IMR-90 (cell line): ENCODE measurements around the gene TRIM37. TPM values are rescaled to one million over a fixed set of nuclear protein-coding genes. Genes with fewer than 3 reads are reported as not detected.

ENCODE experiments used
- ATAC-seq: fragments of 200-7000 bp; cut with Tn5 transposase; 2 replicates; pipeline ENCODE4 v1.9.1; 2020; ENCODE audit warnings: low read depth, mild to moderate bottlenecking, moderate library complexity
- BruUV-seq: library from RNA; stranded (reverse); fragments of 400-500 nt; replicated peaks from 2 replicates; lab custom pipeline; 2021; lab: Mats Ljungman, UMichigan
- CTCF ChIA-PET: fragments of 300-600 bp; formaldehyde crosslinking; extraction: SDS; loops from one replicate; lab custom pipeline; 2021; ENCODE audit warnings: antibody characterized with exemption; lab: Yijun Ruan, JAX
- POLR2A ChIA-PET: fragments of 300-600 bp; sonication (Branson Sonifier 250); formaldehyde crosslinking; loops from one replicate; lab custom pipeline; 2022; ENCODE audit warnings: antibody characterized with exemption; ENCODE audit not compliant: unreplicated experiment; lab: Charles Lee
- DNase-seq: peaks from one replicate; pipeline ENCODE4 v3.0.0; 2013
- H2AFZ ChIP-seq: replicated peaks from 2 replicates; pipeline ENCODE3; 2013; ENCODE audit warnings: low read length, mild to moderate bottlenecking; ENCODE audit not compliant: poor library complexity
- H2AK5ac ChIP-seq: 2 replicates; pipeline ENCODE4 v1.6.1; 2013; ENCODE audit warnings: low read depth, low read length, inconsistent platforms
- H2AK9ac ChIP-seq: replicated peaks from 2 replicates; pipeline ENCODE3; 2013; ENCODE audit warnings: mild to moderate bottlenecking, low read depth, low read length, moderate library complexity; ENCODE audit not compliant: poor library complexity
- H2BK120ac ChIP-seq: 2 replicates; pipeline ENCODE4 v1.6.1; 2013; ENCODE audit warnings: low read depth, low read length, inconsistent platforms
- H2BK15ac ChIP-seq: 3 replicates; pipeline ENCODE4 v1.6.1; 2013; ENCODE audit warnings: low read depth, low read length, inconsistent platforms
- H2BK20ac ChIP-seq: 2 replicates; pipeline ENCODE4 v1.6.1; 2013; ENCODE audit warnings: low read depth, mild to moderate bottlenecking, inconsistent platforms, low read length, moderate library complexity
- H2BK5ac ChIP-seq: 2 replicates; pipeline ENCODE4 v1.6.1; 2013; ENCODE audit warnings: mild to moderate bottlenecking, low read depth, low read length, inconsistent platforms; ENCODE audit not compliant: poor library complexity, severe bottlenecking
- H3K14ac ChIP-seq: replicated peaks from 2 replicates; pipeline ENCODE4 v1.6.1; 2013; ENCODE audit warnings: low read depth, low read length, inconsistent platforms
- H3K18ac ChIP-seq: 2 replicates; pipeline ENCODE4 v1.6.1; 2013; ENCODE audit warnings: low read depth, low read length, control low read depth
- H3K23ac ChIP-seq: 2 replicates; pipeline ENCODE4 v1.6.1; 2013; ENCODE audit warnings: low read depth, low read length, inconsistent platforms
- H3K27ac ChIP-seq: 2 replicates; pipeline ENCODE4 v1.5.1; 2013; ENCODE audit warnings: mild to moderate bottlenecking, control low read depth, low read length; ENCODE audit not compliant: insufficient read depth
- H3K27me3 ChIP-seq: 2 replicates; pipeline ENCODE4 v1.6.1; 2013; ENCODE audit warnings: low read length; ENCODE audit not compliant: control insufficient read depth, insufficient read depth
- H3K36me3 ChIP-seq: 2 replicates; pipeline ENCODE4 v1.6.1; 2013; ENCODE audit warnings: low read length, mixed read lengths; ENCODE audit not compliant: control insufficient read depth, insufficient read depth
- H3K4ac ChIP-seq: 2 replicates; pipeline ENCODE4 v1.6.1; 2013; ENCODE audit warnings: low read depth, low read length, inconsistent platforms
- H3K4me1 ChIP-seq: 2 replicates; pipeline ENCODE4 v1.6.1; 2013; ENCODE audit warnings: low read length, mixed read lengths; ENCODE audit not compliant: control insufficient read depth, insufficient read depth
- H3K4me2 ChIP-seq: 2 replicates; pipeline ENCODE4 v1.6.1; 2013; ENCODE audit warnings: low read depth, mild to moderate bottlenecking, control low read depth, low read length, moderate library complexity
- H3K4me3 ChIP-seq: 2 replicates; pipeline ENCODE4 v1.5.1; 2013; ENCODE audit warnings: low read depth, mild to moderate bottlenecking, control low read depth, low read length, moderate library complexity; ENCODE audit not compliant: insufficient read depth
- H3K56ac ChIP-seq: 2 replicates; pipeline ENCODE4 v1.6.1; 2013; ENCODE audit warnings: low read length, inconsistent platforms; ENCODE audit not compliant: insufficient read depth; ENCODE audit errors: extremely low read depth
- H3K79me1 ChIP-seq, 2 experiments: 2 replicates each; pipeline ENCODE4 v1.6.1; 2013; ENCODE audit warnings: low read length in 2 of 2, inconsistent platforms in 1 of 2, low read depth in 1 of 2
- H3K9ac ChIP-seq: 2 replicates; pipeline ENCODE4 v1.6.1; 2013; ENCODE audit warnings: low read depth, low read length, control low read depth
- H3K9me1 ChIP-seq: 2 replicates; pipeline ENCODE4 v1.6.1; 2013; ENCODE audit warnings: low read length, inconsistent platforms; ENCODE audit not compliant: insufficient read depth
- H3K9me3 ChIP-seq: 2 replicates; pipeline ENCODE4 v1.6.1; 2013; ENCODE audit warnings: low read length; ENCODE audit not compliant: control insufficient read depth, insufficient read depth
- H4K20me1 ChIP-seq: 2 replicates; pipeline ENCODE4 v1.6.1; 2013; ENCODE audit warnings: low read length, inconsistent platforms; ENCODE audit not compliant: insufficient read depth
- H4K5ac ChIP-seq: 2 replicates; pipeline ENCODE4 v1.6.1; 2013; ENCODE audit warnings: mild to moderate bottlenecking, low read depth, low read length, control low read depth
- H4K8ac ChIP-seq, 2 experiments: 2 replicates each; pipeline ENCODE4 v1.6.1; 2013; ENCODE audit warnings: low read depth in 2 of 2, low read length in 2 of 2, control low read depth in 1 of 2, inconsistent platforms in 1 of 2
- H4K91ac ChIP-seq: 2 replicates; pipeline ENCODE4 v1.6.1; 2013; ENCODE audit warnings: low read depth, low read length, inconsistent platforms; ENCODE audit not compliant: insufficient read depth
- BHLHE40 ChIP-seq: fragments of 150-350 bp; IDR thresholded peaks from 2 replicates; pipeline ENCODE4 v1.6.1; 2016; ENCODE audit warnings: mild to moderate bottlenecking, low read depth, low read length
- CEBPB ChIP-seq: IDR thresholded peaks from 2 replicates; pipeline ENCODE4 v1.6.1; 2012; ENCODE audit warnings: low read depth, low read length, improper control_type of control experiment
- CHD1 ChIP-seq: IDR thresholded peaks from 2 replicates; pipeline ENCODE4 v1.6.1; 2012; ENCODE audit warnings: low read depth, low read length, improper control_type of control experiment
- FOS ChIP-seq: fragments of 150-350 bp; IDR thresholded peaks from 2 replicates; pipeline ENCODE4 v1.6.1; 2016; ENCODE audit warnings: low read depth, low read length
- MAFK ChIP-seq: IDR thresholded peaks from 2 replicates; pipeline ENCODE4 v1.6.1; 2012; ENCODE audit warnings: low read depth, low read length, improper control_type of control experiment
- MAZ ChIP-seq: IDR thresholded peaks from 2 replicates; pipeline ENCODE4 v1.6.1; 2012; ENCODE audit warnings: low read depth, mild to moderate bottlenecking, low read length, improper control_type of control experiment, moderate library complexity, borderline replicate concordance
- MXI1 ChIP-seq: IDR thresholded peaks from 2 replicates; pipeline ENCODE4 v1.6.1; 2012; ENCODE audit warnings: low read depth, mild to moderate bottlenecking, low read length, moderate library complexity, borderline replicate concordance
- NFE2L2 ChIP-seq: fragments of 150-350 bp; IDR thresholded peaks from 2 replicates; pipeline ENCODE4 v1.6.1; 2016; ENCODE audit warnings: low read depth, mild to moderate bottlenecking, low read length
- POLR2A ChIP-seq: IDR thresholded peaks from 2 replicates; pipeline ENCODE4 v1.6.1; 2012; ENCODE audit warnings: mild to moderate bottlenecking, low read depth, low read length
- RAD21 ChIP-seq: IDR thresholded peaks from 2 replicates; pipeline ENCODE4 v1.6.1; 2012; ENCODE audit warnings: low read length, improper control_type of control experiment
- RCOR1 ChIP-seq: IDR thresholded peaks from 2 replicates; pipeline ENCODE4 v1.6.1; 2012; ENCODE audit warnings: mild to moderate bottlenecking, low read length, improper control_type of control experiment; ENCODE audit not compliant: insufficient replicate concordance
- RFX5 ChIP-seq: IDR thresholded peaks from 2 replicates; pipeline ENCODE4 v1.8.0; 2012; ENCODE audit warnings: low read depth, mild to moderate bottlenecking, low read length, moderate library complexity
- SMC3 ChIP-seq: fragments of 150-350 bp; IDR thresholded peaks from 2 replicates; pipeline ENCODE4 v1.6.1; 2016; ENCODE audit warnings: low read depth, mild to moderate bottlenecking, antibody characterized with exemption, low read length, moderate library complexity
- WGBS, 2 experiments: methylation state at CpG; one replicate each; pipeline versions ENCODE4 v1.1.5 to v1.1.7; 2013; ENCODE audit warnings: missing lambda C conversion rate in 2 of 2; ENCODE audit not compliant: insufficient read length in 1 of 2; ENCODE audit errors: extremely low coverage in 2 of 2; 5-methylcytosine and 5-hydroxymethylcytosine counted together
- dilution Hi-C: fragments of 300-500 bp; cut with HindIII; formaldehyde crosslinking; loops from one replicate; pipeline ENCODE4 v1.14.3; 2018; ENCODE audit warnings: low sequenced_read_pairs; ENCODE audit not compliant: unreplicated experiment
- in situ Hi-C: fragments of 300-500 bp; cut with MboI; formaldehyde crosslinking; loops from 3 replicates; pipeline ENCODE4 v1.14.3; 2019; ENCODE audit warnings: low sequenced_read_pairs, inconsistent platforms, mixed read lengths
- intact Hi-C: fragments of 100-400 bp; cut with micrococcal nuclease; formaldehyde crosslinking; loops from 2 replicates; pipeline ENCODE4 v1.10.0; 2022
- polyA plus RNA-seq, 3 experiments: library from polyadenylated mRNA; depleted of rRNA; stranded (reverse); fragments of >200 nt; gene quantifications; 2 replicates each; pipeline ENCODE4 v1.2.3, GENCODE V29; 2012; ENCODE audit warnings: low replicate concordance in 1 of 3
- total RNA-seq: library from RNA; depleted of rRNA; stranded (reverse); fragments of >200 nt; gene quantifications from 2 replicates; pipeline ENCODE4 v1.2.3, GENCODE V29; 2012
- TF ChIP-seq, protein P1 (sequence below): conservative IDR thresholded peaks from 2 replicates; pipeline ENCODE4 v1.5.1; 2012; ENCODE audit warnings: mild to moderate bottlenecking, low read depth, low read length, improper control_type of control experiment
- TF ChIP-seq, protein P2 (sequence below): fragments of 150-350 bp; IDR thresholded peaks from 2 replicates; pipeline ENCODE4 v1.6.1; 2017; ENCODE audit warnings: mild to moderate bottlenecking, antibody characterized with exemption, low read length, low read depth
- TF ChIP-seq, protein P3 (sequence below): fragments of 150-350 bp; IDR thresholded peaks from 2 replicates; pipeline ENCODE4 v1.6.1; 2016; ENCODE audit warnings: low read depth, mild to moderate bottlenecking, low read length, moderate library complexity, borderline replicate concordance

TRIM37 gene
- total and polyA plus RNA-seq, 2 of the 4 experiments (the other 2 are of a cell fraction), result 12.1 to 24.9 TPM

DNA sequence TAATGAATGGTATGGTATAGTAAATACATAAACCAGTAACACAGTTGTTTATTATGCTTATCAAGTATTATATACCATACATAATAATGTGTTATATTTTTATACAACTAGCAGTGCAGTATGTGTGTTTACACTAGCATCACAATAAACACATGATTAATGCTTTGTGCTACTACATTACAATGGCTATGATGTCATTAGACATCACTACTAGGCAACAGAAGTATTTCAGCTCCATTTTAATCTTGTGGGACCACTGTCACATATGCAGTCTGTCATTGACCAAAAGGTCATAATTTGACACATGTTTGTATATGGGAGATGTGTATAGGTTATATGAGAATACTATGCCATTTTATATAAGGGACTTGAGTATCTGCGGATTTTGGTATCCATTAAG lies 32.7 kb downstream of the TRIM37 start:
- no peak overlapping the region for H3K18ac ChIP-seq
- no peak overlapping the region for H3K56ac ChIP-seq
- no peak overlapping the region for H2BK15ac ChIP-seq
- in situ Hi-C loops, result no loop called here
- H3K27me3 ChIP-seq, result no peaks in the 10 kb centered on the region
- no peak for ATAC-seq
- ChIA-PET POLR2A (no interaction called here), CTCF (no interaction called here)
- no CpG with 5 or more reads among the region's 1 CpG for WGBS, 2 experiments
- H3K4me3 ChIP-seq, result no peak overlapping the region
- 0 out of 2 replicates have a peak overlapping the region, but pooled peaks have one; percentile 26 for H3K14ac ChIP-seq
- H4K8ac ChIP-seq, result no peak overlapping the region
- H3K9me3 ChIP-seq, result no peaks in the 10 kb centered on the region
- dilution Hi-C loops, result no loop called here
- H2AFZ ChIP-seq, result no peak overlapping the region
- H3K27ac ChIP-seq, result no peak overlapping the region
- no peak overlapping the region for H3K4ac ChIP-seq
- no peak overlapping the region for H3K4me2 ChIP-seq
- DNase-seq, result no peak
- intact Hi-C loops, result no loop called here
- H3K36me3 ChIP-seq, result peaks cover 12% of the 10 kb centered on the region; the same call in 1 of the 2 replicates
- H3K9ac ChIP-seq, result no peak overlapping the region
- no peaks in the 10 kb centered on the region; a peak in 1 of 4 replicates for H3K79me1 ChIP-seq
- H4K5ac ChIP-seq, result no peak overlapping the region
- no peak overlapping the region for H3K23ac ChIP-seq
- H4K20me1 ChIP-seq, result no peaks in the 10 kb centered on the region
- H2BK5ac ChIP-seq, result no peak overlapping the region
- H3K9me1 ChIP-seq, result peaks cover 3% of the 10 kb centered on the region; the same call in 1 of the 2 replicates
- H2BK20ac ChIP-seq, result no peak overlapping the region
- TF ChIP-seq MAFK (no peak), SMC3 (no peak), POLR2A (no peak), RAD21 (no peak), NFE2L2 (no peak), MXI1 (no peak), CEBPB (no peak), CHD1 (no peak), RCOR1 (no peak), MAZ (no peak), FOS (no peak), BHLHE40 (no peak), RFX5 (no peak)
- TF ChIP-seq, protein P1, sequence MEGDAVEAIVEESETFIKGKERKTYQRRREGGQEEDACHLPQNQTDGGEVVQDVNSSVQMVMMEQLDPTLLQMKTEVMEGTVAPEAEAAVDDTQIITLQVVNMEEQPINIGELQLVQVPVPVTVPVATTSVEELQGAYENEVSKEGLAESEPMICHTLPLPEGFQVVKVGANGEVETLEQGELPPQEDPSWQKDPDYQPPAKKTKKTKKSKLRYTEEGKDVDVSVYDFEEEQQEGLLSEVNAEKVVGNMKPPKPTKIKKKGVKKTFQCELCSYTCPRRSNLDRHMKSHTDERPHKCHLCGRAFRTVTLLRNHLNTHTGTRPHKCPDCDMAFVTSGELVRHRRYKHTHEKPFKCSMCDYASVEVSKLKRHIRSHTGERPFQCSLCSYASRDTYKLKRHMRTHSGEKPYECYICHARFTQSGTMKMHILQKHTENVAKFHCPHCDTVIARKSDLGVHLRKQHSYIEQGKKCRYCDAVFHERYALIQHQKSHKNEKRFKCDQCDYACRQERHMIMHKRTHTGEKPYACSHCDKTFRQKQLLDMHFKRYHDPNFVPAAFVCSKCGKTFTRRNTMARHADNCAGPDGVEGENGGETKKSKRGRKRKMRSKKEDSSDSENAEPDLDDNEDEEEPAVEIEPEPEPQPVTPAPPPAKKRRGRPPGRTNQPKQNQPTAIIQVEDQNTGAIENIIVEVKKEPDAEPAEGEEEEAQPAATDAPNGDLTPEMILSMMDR, result no peak
- TF ChIP-seq, protein P2, sequence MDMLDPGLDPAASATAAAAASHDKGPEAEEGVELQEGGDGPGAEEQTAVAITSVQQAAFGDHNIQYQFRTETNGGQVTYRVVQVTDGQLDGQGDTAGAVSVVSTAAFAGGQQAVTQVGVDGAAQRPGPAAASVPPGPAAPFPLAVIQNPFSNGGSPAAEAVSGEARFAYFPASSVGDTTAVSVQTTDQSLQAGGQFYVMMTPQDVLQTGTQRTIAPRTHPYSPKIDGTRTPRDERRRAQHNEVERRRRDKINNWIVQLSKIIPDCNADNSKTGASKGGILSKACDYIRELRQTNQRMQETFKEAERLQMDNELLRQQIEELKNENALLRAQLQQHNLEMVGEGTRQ, result no peak
- TF ChIP-seq, protein P3, sequence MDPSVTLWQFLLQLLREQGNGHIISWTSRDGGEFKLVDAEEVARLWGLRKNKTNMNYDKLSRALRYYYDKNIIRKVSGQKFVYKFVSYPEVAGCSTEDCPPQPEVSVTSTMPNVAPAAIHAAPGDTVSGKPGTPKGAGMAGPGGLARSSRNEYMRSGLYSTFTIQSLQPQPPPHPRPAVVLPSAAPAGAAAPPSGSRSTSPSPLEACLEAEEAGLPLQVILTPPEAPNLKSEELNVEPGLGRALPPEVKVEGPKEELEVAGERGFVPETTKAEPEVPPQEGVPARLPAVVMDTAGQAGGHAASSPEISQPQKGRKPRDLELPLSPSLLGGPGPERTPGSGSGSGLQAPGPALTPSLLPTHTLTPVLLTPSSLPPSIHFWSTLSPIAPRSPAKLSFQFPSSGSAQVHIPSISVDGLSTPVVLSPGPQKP, result no peak
- no peak overlapping the region for H4K91ac ChIP-seq
- H3K4me1 ChIP-seq, result no peaks in the 10 kb centered on the region
- no peak overlapping the region for H2AK9ac ChIP-seq
- no TSS peak for BruUV-seq
- no peak overlapping the region for H2BK120ac ChIP-seq
- H2AK5ac ChIP-seq, result no peak overlapping the region
